Heart left ventricle (tissue), 16 donors: ENCODE data around the gene TGFBRAP1. TPM values are rescaled to one million over a fixed set of nuclear protein-coding genes. Genes with fewer than 3 reads are reported as not detected.

ENCODE experiments used
- ATAC-seq, 4 donors: fragments of 200-7000 bp; cut with Tn5 transposase; one replicate each; pipeline ENCODE4 v1.9.1; 2020 to 2022; ENCODE audit warnings: moderate library complexity in 4 of 4, mild to moderate bottlenecking in 3 of 4, moderate number of reproducible peaks in 1 of 4
- DNase-seq, 5 donors: peaks; one replicate each; pipeline ENCODE4 v3.0.0-alpha.2; 2020
- H3K27ac ChIP-seq, 12 donors: fragments of 200-600 bp; sonication (generic) in 4 of 12; one replicate each; pipeline versions ENCODE4 v1.5.0 to v1.8.0; 2016 to 2022; ENCODE audit warnings: mild to moderate bottlenecking in 2 of 12
- H3K27me3 ChIP-seq, 9 donors: fragments of 200-600 bp; sonication (generic) in 2 of 9; one replicate each; pipeline versions ENCODE4 v1.5.1 to v1.8.0; 2016 to 2022; ENCODE audit warnings: mild to moderate bottlenecking in 3 of 9
- H3K36me3 ChIP-seq, 9 donors: fragments of 200-600 bp; sonication (generic) in 2 of 9; one replicate each; pipeline versions ENCODE4 v1.5.0 to v1.8.0; 2018 to 2022; ENCODE audit warnings: mild to moderate bottlenecking in 2 of 9
- H3K4me1 ChIP-seq, 12 donors: fragments of 200-600 bp; sonication (generic) in 4 of 12; one replicate each; pipeline versions ENCODE4 v1.5.0 to v1.8.0; 2016 to 2022; ENCODE audit warnings: mild to moderate bottlenecking in 3 of 12
- H3K4me3 ChIP-seq, 12 donors: fragments of 200-600 bp; sonication (generic) in 4 of 12; one replicate each; pipeline versions ENCODE4 v1.5.0 to v1.8.0; 2017 to 2022; ENCODE audit warnings: mild to moderate bottlenecking in 9 of 12, moderate library complexity in 4 of 12
- H3K9me3 ChIP-seq, 12 donors: fragments of 200-600 bp; sonication (generic) in 4 of 12; one replicate each; pipeline versions ENCODE4 v1.5.0 to v1.8.0; 2016 to 2022; ENCODE audit warnings: mild to moderate bottlenecking in 1 of 12
- POLR2A ChIP-seq, 2 donors: fragments of 450-650 bp; IDR thresholded peaks; one replicate each; pipeline ENCODE4 v1.6.1; 2017; ENCODE audit warnings: antibody characterized with exemption in 2 of 2, mild to moderate bottlenecking in 2 of 2, moderate library complexity in 2 of 2
- WGBS, 4 donors: extraction: QIAGEN DNeasy Blood & Tissue Kit in 2 of 4; methylation state at CpG; one replicate each; pipeline versions ENCODE4 v1.1.5 to v1.1.7; 2013 to 2018; 5-methylcytosine and 5-hydroxymethylcytosine counted together
- intact Hi-C, 10 donors: fragments of 100-400 bp; cut with DNase I; formaldehyde crosslinking; loops; one replicate each; pipeline versions ENCODE4 v1.11.1 to v1.14.2; 2022
- polyA plus RNA-seq, 2 donors: library from polyadenylated mRNA; stranded (reverse); fragments of 200-250 nt; gene quantifications; one replicate each; pipeline ENCODE4 v1.2.3, GENCODE V29; 2013
- total RNA-seq, 9 donors: library from RNA; depleted of rRNA in 2 of 9; stranded (reverse); fragments of >200 nt in 2 of 9; fragmentation: NEBNext Ultra II Directional in 3 of 9; extraction: Animal tissue kit (Norgen Biotek cat#: 25700) in 3 of 9; gene quantifications; one replicate each; pipeline versions ENCODE4 v1.1.0 to v1.2.4, GENCODE V29; 2016 to 2023
- TF ChIP-seq, protein P1 (sequence below), 12 donors: fragments of 200-600 bp; sonication (generic) in 4 of 12; IDR thresholded peaks; one replicate each; pipeline versions ENCODE4 v1.5.0 to v1.8.0; 2018 to 2022; ENCODE audit warnings: antibody characterized with exemption in 12 of 12, mild to moderate bottlenecking in 5 of 12
- donor health status: ischemic (EF 13 %, LVEDD 7.1; RV severe dilation, severe dysfunction).
- donor health status: healthy with polysubstance abuse.
- donor health status: DM: no; HTN: yes; CAD: no.
- donor health status: DM: no; HTN: no; CAD: no.
- donor health status: ischemic (EF 25% LVEDD 6.9; RV normal size, moderate dysfunction).
- donor health status: ischemic (EF 25% LVEDD 5.7; RV mildly dilated, moderate dysfunction).
- donor health status: healthy.
- donor health status: DM: yes; HTN: yes; CAD: no.
- donor health status: ischemic (EF 35%, LVEDD 5.7; RV mildly dilated, moderate dysfunction).
- donor health status: nonischemic (EF 11% LVEDD 7.7; RV severe dilation, severe dysfunction).
- donor health status: DM: yes; HTN: yes; CAD: no.
- donor health status: PGD.
- donor health status: ischemic (EF 29% LVEDD 5.4; RV normal size, mild dysfunction).
- donor health status: nonischemic (EF 23%, LVEDD 6.1; RV moderate dilation, normal function).

The TGFBRAP1 gene
- total and polyA plus RNA-seq, 11 donors, result 1.8 to 20.0 (median 10.8) TPM

DNA sequence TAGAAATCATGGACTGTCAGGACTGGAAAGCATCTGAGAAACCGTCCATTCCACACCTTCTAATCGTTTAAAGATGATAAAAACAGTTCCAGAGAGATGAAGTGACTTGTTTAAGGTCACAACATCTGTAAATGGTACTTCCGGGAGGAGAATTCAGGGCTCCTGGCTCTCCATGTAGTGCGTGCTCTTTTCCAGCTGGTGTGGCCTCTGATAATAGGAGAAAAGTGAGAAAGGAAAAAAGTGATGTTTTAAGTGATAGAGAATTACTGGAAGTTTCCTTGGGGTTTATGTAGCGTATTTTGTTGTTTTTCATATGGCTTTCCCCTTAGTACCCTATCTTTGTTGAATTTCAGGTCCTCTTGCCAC lies 8.5 kb upstream of the TGFBRAP1 start:
- peak overlapping the region; percentile 70 to 92 (median 84) for H3K4me3 ChIP-seq
- DNase-seq (no peak), ATAC-seq (peak in 2 of 4 donors; percentile 8 to 12)
- peaks cover 0 to 45% (median 33%) of the 10 kb centered on the region in 9 donors for H3K36me3 ChIP-seq
- H3K9me3 ChIP-seq, result no peaks in the 10 kb centered on the region
- H3K27me3 ChIP-seq, result no peaks in the 10 kb centered on the region
- 7 to 12% (median 11%) methylated on average over 5 of the region's 5 CpGs for WGBS, 4 donors
- peaks cover 0 to 29% (median 21%) of the 10 kb centered on the region in 12 donors for H3K4me1 ChIP-seq
- intact Hi-C loops, result no loop called here
- TF ChIP-seq POLR2A (IDR thresholded peaks at IDR 0.05), result no peak
- TF ChIP-seq, protein P1, sequence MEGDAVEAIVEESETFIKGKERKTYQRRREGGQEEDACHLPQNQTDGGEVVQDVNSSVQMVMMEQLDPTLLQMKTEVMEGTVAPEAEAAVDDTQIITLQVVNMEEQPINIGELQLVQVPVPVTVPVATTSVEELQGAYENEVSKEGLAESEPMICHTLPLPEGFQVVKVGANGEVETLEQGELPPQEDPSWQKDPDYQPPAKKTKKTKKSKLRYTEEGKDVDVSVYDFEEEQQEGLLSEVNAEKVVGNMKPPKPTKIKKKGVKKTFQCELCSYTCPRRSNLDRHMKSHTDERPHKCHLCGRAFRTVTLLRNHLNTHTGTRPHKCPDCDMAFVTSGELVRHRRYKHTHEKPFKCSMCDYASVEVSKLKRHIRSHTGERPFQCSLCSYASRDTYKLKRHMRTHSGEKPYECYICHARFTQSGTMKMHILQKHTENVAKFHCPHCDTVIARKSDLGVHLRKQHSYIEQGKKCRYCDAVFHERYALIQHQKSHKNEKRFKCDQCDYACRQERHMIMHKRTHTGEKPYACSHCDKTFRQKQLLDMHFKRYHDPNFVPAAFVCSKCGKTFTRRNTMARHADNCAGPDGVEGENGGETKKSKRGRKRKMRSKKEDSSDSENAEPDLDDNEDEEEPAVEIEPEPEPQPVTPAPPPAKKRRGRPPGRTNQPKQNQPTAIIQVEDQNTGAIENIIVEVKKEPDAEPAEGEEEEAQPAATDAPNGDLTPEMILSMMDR (IDR thresholded peaks at IDR 0.05), result no peak
- peak overlapping the region in 11 of 12 donors; percentile 83 to 98 (median 94) for H3K27ac ChIP-seq

DNA sequence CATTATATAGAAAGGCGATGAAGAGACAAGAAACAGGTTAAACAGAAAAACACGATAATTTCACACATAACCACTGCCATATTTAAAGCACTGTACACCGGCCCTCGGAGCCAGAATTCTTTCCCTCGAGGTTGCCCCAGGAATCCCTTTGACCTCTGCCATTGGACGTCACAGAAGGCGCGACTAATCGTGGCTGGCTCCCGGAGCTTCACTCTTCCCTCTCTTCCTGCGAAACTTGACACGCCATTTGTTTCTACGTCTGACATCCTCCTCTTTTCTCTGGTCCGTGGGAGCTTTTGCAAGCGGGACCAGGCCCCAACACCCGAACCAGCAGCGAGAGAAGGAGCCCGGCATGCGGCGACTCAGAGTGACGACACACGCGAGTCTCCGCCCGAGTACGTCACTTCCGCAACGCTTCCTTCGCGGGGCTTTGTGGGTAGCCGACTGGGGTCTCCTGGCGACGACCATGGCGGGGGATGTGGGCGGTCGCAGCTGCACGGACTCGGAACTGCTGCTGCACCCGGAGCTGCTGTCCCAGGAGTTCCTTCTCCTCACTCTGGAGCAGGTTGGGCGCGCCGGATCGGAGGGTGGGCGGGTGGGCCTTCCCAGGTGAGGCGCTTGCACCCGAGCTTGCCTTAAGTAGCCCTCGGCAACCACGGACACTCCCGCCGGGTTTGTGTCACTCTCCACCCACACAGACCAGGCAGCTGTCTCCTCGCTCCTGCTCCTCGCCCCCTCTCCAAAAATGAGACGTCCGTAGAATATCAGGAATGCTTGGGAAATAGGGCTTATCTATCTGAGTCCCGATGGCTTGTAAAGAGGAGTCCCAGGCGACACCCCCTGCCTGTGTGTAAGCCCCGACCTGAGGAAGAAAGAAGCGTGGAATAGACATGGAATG lies 7.8 kb upstream of the TGFBRAP1 start, which contains the start of gene C2orf49:
C2orf49 (plus strand) TSS at position 419 of the 898 bp plus-strand sequence; CDS start at position 467, 48 bp downstream.
- DNase-seq (peak; percentile 89 to 93 (median 91)), ATAC-seq (peak; percentile 88 to 96 (median 93))
- Histone ChIP-seq H3K27me3 (no peaks in the 10 kb centered on the region), H3K27ac (peak within 1 kb of the TSS; percentile 83 to 98 (median 94)), H3K9me3 (no peaks in the 10 kb centered on the region), H3K4me1 (peaks cover 0 to 29% (median 21%) of the 10 kb centered on the region in 12 donors), H3K36me3 (peaks cover 0 to 39% (median 26%) of the 10 kb centered on the region in 9 donors), H3K4me3 (peak within 1 kb of the TSS; percentile 70 to 92 (median 84))
- TF ChIP-seq POLR2A (IDR thresholded peaks at IDR 0.05), result peak in 1 of 2 donors; percentile 50
- TF ChIP-seq, protein P1 (IDR thresholded peaks at IDR 0.05), result no peak
- intact Hi-C loops, result no loop called here
- WGBS, 4 donors, result 0 to 1% (median 0%) methylated on average over 38 to 58 of the region's 58 CpGs

DNA sequence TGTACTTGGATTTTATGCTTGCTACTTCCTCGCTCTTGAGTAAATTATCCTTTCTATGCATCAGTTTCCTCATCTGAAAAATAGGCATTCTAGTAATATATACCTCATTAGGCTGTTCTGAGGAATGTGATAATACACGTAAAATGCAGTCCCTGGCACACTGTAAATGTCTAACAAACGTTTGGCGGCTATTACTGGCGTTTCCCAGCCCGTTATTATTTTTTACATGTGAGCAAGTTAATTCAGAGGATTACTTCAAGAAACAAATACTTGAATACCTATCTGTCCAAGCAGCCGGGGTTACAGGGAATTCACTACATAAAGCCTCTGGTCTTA lies 7.2 kb upstream of the TGFBRAP1 start:
- no peaks in the 10 kb centered on the region for H3K9me3 ChIP-seq
- intact Hi-C loops, result no loop called here
- H3K36me3 ChIP-seq, result peaks cover 0 to 33% (median 20%) of the 10 kb centered on the region in 9 donors
- DNase-seq, result no peak
- no peaks in the 10 kb centered on the region for H3K27me3 ChIP-seq
- ATAC-seq, result no peak
- H3K4me1 ChIP-seq, result peaks cover 0 to 29% (median 21%) of the 10 kb centered on the region in 12 donors
- no peak for TF ChIP-seq POLR2A (IDR thresholded peaks at IDR 0.05)
- TF ChIP-seq, protein P1 (IDR thresholded peaks at IDR 0.05), result no peak
- H3K4me3 ChIP-seq, result peak overlapping the region; percentile 70 to 92 (median 84)
- WGBS, 4 donors, result 2 to 4% (median 3%) methylated on average over 7 of the region's 7 CpGs
- H3K27ac ChIP-seq, result peak overlapping the region; percentile 83 to 98 (median 94)

DNA sequence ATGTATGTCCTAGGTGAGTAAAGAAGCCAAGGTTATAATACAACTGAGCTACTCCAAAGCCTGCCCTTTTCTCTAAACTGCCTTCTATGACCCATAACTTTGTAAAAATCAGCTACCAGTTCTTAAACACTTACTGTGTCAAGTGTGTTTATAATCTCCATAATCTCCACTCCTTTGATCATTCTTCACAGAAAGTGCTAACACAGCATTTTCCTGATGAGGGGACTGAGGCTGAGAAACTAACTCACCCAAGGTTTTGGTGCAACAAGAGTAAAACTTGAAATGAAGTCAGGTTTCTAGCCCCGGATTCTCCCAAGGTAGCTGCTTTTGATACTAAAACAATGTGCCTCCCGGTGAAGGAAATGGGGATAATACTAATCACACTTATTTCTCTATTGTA lies 5.9 kb upstream of the TGFBRAP1 start:
- Histone ChIP-seq H3K36me3 (peaks cover 0 to 20% (median 8%) of the 10 kb centered on the region in 9 donors), H3K4me1 (peaks cover 0 to 31% (median 21%) of the 10 kb centered on the region in 12 donors), H3K27ac (no peak overlapping the region), H3K27me3 (no peaks in the 10 kb centered on the region), H3K9me3 (no peaks in the 10 kb centered on the region), H3K4me3 (no peak overlapping the region)
- WGBS, 4 donors, result 91 to 93% (median 93%) methylated on average over 2 of the region's 2 CpGs
- DNase-seq (no peak), ATAC-seq (no peak)
- TF ChIP-seq POLR2A (IDR thresholded peaks at IDR 0.05), result no peak
- TF ChIP-seq, protein P1 (IDR thresholded peaks at IDR 0.05), result no peak
- intact Hi-C loops, result no loop called here
